Vagina (tissue), 2 donors: ENCODE results near the gene KRTAP2-2. TPM values are rescaled to one million over a fixed set of nuclear protein-coding genes. Genes with fewer than 3 reads are reported as not detected.
A peak's percentile ranks its signal among the peaks of the same experiment; 100 is the strongest.

Source experiments
- DNase-seq, 2 donors: peaks; one replicate each; pipeline ENCODE4 v3.0.0-alpha.2; 2017; ENCODE audit errors: extremely low spot score in 2 of 2
- H3K27ac ChIP-seq: fragments of 200-600 bp; sonication (generic); one replicate; pipeline ENCODE4 v1.5.1; 2019
- H3K27me3 ChIP-seq: fragments of 200-600 bp; sonication (generic); one replicate; pipeline ENCODE4 v1.5.1; 2019
- H3K36me3 ChIP-seq, 2 donors: fragments of 200-600 bp; sonication (generic); one replicate each; pipeline ENCODE4 v1.5.1; 2017 to 2019
- H3K4me1 ChIP-seq: fragments of 200-600 bp; sonication (generic); one replicate; pipeline ENCODE4 v1.5.1; 2019
- H3K4me3 ChIP-seq, 2 donors: fragments of 200-600 bp; sonication (generic); 1 replicate in 1 of 2; 2 replicates in 1 of 2; pipeline ENCODE4 v1.5.1; 2016 to 2019
- H3K9me3 ChIP-seq: fragments of 200-600 bp; sonication (generic); one replicate; pipeline ENCODE4 v1.5.1; 2019
- POLR2A ChIP-seq, 2 donors: fragments of 450-650 bp; IDR thresholded peaks; one replicate each; pipeline ENCODE4 v1.6.1; 2017; ENCODE audit warnings: antibody characterized with exemption in 2 of 2, mild to moderate bottlenecking in 2 of 2, moderate library complexity in 2 of 2
- POLR2AphosphoS5 ChIP-seq, 2 donors: sonication (generic); formaldehyde crosslinking; IDR thresholded peaks; one replicate each; pipeline ENCODE4 v1.9.0; 2017; ENCODE audit warnings: antibody characterized with exemption in 2 of 2, mild to moderate bottlenecking in 2 of 2, low read depth in 1 of 2; ENCODE audit not compliant: insufficient read depth in 1 of 2
- intact Hi-C: fragments of 100-400 bp; cut with DNase I; formaldehyde crosslinking; loops from one replicate; pipeline ENCODE4 v1.15.1; 2023
- total RNA-seq: library from RNA; depleted of rRNA; stranded (reverse); fragments of >200 nt; gene quantifications from one replicate; pipeline ENCODE4 v1.2.3, GENCODE V29; 2016
- TF ChIP-seq, protein P1 (sequence below), 3 experiments: fragments of 450-650 bp in 2 of 3; fragments of 200-600 bp in 1 of 3; sonication (generic) in 1 of 3; IDR thresholded peaks; one replicate each; pipeline ENCODE4 v1.5.1; 2017 to 2019; ENCODE audit warnings: antibody characterized with exemption in 3 of 3, mild to moderate bottlenecking in 2 of 3, moderate library complexity in 2 of 3

KRTAP2-2 gene
- total RNA-seq, 1 donor from 2014 or later: not detected

DNA sequence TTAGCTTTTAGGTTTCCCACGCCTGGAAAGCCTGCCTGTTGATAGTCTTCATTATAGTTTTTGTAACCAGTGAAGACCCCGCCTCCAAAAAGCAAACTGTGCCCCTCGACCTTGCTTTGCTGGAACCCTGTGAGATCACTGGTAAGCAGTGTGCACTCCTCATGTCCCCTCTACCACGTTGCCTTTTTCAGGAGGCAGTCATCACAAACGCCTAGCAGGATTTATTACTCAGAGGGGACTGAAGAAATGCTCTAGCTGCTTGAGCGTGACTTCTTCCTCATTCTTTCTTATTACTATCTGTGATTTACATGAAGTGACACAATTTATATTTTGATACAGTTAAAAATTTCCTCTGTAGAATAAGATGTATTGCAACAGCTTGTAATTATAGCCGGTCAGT lies 39.6 kb downstream of the KRTAP2-2 start:
- Histone ChIP-seq H3K4me3 (no peak overlapping the region), H3K9me3 (no peaks in the 10 kb centered on the region), H3K4me1 (peaks cover 7% of the 10 kb centered on the region), H3K36me3 (no peaks in the 10 kb centered on the region), H3K27me3 (no peaks in the 10 kb centered on the region), H3K27ac (no peak overlapping the region)
- TF ChIP-seq POLR2A (IDR thresholded peaks at IDR 0.05) (no peak), POLR2AphosphoS5 (IDR thresholded peaks at IDR 0.05; ENCODE audit: insufficient read depth in 1 of 2, low read depth in 1 of 2) (no peak)
- TF ChIP-seq, protein P1, sequence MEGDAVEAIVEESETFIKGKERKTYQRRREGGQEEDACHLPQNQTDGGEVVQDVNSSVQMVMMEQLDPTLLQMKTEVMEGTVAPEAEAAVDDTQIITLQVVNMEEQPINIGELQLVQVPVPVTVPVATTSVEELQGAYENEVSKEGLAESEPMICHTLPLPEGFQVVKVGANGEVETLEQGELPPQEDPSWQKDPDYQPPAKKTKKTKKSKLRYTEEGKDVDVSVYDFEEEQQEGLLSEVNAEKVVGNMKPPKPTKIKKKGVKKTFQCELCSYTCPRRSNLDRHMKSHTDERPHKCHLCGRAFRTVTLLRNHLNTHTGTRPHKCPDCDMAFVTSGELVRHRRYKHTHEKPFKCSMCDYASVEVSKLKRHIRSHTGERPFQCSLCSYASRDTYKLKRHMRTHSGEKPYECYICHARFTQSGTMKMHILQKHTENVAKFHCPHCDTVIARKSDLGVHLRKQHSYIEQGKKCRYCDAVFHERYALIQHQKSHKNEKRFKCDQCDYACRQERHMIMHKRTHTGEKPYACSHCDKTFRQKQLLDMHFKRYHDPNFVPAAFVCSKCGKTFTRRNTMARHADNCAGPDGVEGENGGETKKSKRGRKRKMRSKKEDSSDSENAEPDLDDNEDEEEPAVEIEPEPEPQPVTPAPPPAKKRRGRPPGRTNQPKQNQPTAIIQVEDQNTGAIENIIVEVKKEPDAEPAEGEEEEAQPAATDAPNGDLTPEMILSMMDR (IDR thresholded peaks at IDR 0.05): no peak
- no peak for DNase-seq
- intact Hi-C loops: no loop called here

DNA sequence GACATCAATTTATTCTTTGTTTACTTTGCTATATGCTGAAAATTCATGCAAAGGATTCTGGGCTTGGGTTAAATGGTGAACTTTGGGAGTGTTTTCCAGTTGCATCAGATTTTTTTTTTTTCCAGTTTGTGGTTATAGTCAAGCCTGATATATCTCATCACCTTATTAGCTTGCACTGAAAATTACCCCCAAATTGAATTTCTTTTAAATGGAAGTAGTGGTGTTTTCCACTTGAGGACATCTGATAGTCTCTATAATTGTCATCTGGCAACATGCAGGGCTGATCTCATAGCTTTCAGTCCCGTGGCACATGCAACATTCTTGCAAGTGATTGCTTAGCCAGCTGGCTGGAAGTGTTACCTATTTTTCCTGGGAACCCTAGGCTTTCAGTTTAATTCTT lies 41.4 kb downstream of the KRTAP2-2 start:
- intact Hi-C loops: no loop called here
- Histone ChIP-seq H3K9me3 (no peaks in the 10 kb centered on the region), H3K27ac (peak overlapping the region; percentile 73), H3K4me1 (peaks cover 7% of the 10 kb centered on the region), H3K4me3 (no peak overlapping the region), H3K36me3 (no peaks in the 10 kb centered on the region), H3K27me3 (no peaks in the 10 kb centered on the region)
- DNase-seq: no peak
- TF ChIP-seq POLR2AphosphoS5 (IDR thresholded peaks at IDR 0.05; ENCODE audit: insufficient read depth in 1 of 2, low read depth in 1 of 2): no peak
- no peak for TF ChIP-seq POLR2A (IDR thresholded peaks at IDR 0.05)
- TF ChIP-seq, protein P1 (IDR thresholded peaks at IDR 0.05): no peak

DNA sequence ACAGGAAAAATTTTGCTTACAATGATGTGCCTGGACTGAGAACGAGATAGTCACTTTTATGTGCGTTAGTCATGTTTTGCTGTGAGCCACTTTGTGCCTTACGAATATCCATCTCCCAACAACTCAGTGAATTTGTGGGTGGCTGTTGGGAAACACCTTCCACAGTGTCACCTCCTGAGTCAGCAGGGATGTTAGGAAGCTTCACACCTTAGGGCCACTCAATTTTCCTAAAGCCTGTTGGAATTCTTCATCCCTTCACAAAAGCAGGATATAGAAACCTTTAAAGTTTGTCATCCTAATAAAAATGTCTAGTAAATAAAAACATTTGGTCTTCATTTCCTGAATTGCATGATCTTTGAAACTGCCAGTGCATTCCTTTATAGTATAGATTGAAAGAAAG lies 41.8 kb downstream of the KRTAP2-2 start:
- Histone ChIP-seq H3K27ac (peak overlapping the region; percentile 73), H3K36me3 (no peaks in the 10 kb centered on the region), H3K9me3 (no peaks in the 10 kb centered on the region), H3K27me3 (no peaks in the 10 kb centered on the region), H3K4me3 (no peak overlapping the region), H3K4me1 (peaks cover 7% of the 10 kb centered on the region)
- intact Hi-C loops: no loop called here
- TF ChIP-seq POLR2AphosphoS5 (IDR thresholded peaks at IDR 0.05; ENCODE audit: insufficient read depth in 1 of 2, low read depth in 1 of 2): no peak
- TF ChIP-seq, protein P1 (IDR thresholded peaks at IDR 0.05): no peak
- TF ChIP-seq POLR2A (IDR thresholded peaks at IDR 0.05): no peak
- no peak for DNase-seq

DNA sequence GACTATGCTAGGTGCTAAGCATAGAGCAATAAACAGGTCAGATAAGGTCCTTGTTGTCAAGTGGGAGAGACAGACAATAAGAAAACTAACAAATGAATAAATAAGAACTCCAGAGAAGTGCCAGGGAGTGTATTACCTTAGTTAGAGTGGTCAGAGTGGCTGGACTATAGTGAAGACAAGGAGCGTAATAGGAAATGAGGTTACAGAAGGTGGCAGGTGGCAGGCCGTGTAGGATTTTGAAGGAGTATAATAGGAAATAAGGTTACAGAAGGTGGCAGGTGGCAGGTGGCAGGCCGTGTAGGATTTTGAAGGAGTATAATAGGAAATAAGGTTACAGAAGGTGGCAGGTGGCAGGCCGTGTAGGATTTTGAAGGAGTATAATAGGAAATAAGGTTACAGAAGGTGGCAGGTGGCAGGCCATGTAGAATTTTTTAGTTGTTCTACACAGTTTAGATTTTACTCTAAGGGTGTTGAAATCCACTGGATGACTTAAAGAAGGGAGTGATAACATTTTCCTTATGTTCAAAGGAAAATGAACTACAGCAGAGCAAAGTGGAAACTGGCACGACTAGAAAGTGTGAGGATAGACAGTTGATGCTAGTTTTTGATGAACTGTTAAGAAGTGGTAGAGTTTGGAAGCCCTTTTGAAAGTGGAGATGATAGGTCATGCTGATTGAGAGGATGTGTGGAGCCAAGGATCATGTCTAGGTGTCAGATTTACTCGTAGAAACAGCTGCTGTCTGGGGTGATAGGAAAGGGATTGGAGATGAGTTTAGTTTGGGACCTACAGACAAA lies 42.5 kb downstream of the KRTAP2-2 start:
- TF ChIP-seq POLR2AphosphoS5 (IDR thresholded peaks at IDR 0.05; ENCODE audit: insufficient read depth in 1 of 2, low read depth in 1 of 2) (no peak), POLR2A (IDR thresholded peaks at IDR 0.05) (no peak)
- TF ChIP-seq, protein P1 (IDR thresholded peaks at IDR 0.05): no peak
- intact Hi-C loops: no loop called here

DNA sequence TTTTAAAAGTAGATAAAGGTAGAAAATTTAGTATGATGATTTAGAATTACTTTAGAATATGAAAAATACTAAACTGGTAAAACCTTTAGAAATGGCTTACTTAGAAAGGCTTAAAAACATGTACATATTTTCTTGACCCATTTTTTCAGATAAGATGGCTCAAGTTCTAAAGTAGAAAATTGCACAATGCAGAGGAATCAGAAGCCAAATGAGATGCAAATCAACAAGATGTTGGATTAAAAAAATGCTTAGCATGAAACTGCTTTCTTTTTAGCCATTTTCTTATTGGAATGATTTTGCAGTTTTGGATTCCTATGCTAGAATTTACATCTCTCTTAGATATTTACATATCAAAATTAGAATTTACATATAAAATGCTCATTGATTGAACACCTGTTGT lies 44.6 kb downstream of the KRTAP2-2 start:
- no peak for DNase-seq

More for the DNA sequence above, 42.5 kb downstream of the KRTAP2-2 start:
- no peaks in the 10 kb centered on the region for H3K36me3 ChIP-seq
- no peak overlapping the region for H3K4me3 ChIP-seq
- DNase-seq: no peak
- H3K27me3 ChIP-seq: no peaks in the 10 kb centered on the region
- H3K9me3 ChIP-seq: no peaks in the 10 kb centered on the region
- peak overlapping the region; percentile 73 for H3K27ac ChIP-seq
- peaks cover 7% of the 10 kb centered on the region for H3K4me1 ChIP-seq

More for the DNA sequence above, 44.6 kb downstream of the KRTAP2-2 start:
- Histone ChIP-seq H3K36me3 (no peaks in the 10 kb centered on the region), H3K4me1 (peaks cover 7% of the 10 kb centered on the region), H3K9me3 (no peaks in the 10 kb centered on the region), H3K27ac (no peak overlapping the region), H3K27me3 (no peaks in the 10 kb centered on the region), H3K4me3 (no peak overlapping the region)
- TF ChIP-seq, protein P1 (IDR thresholded peaks at IDR 0.05): no peak
- TF ChIP-seq POLR2AphosphoS5 (IDR thresholded peaks at IDR 0.05; ENCODE audit: insufficient read depth in 1 of 2, low read depth in 1 of 2): no peak
- intact Hi-C loops: no loop called here
